Measurements from ENCODE around the gene CHRNG.

CHRNG gene

GRCh38 chr2:232506709-232507108, 32.8 kb upstream of the CHRNG start:
- DNase-seq (ENCODE audit: low read depth in 2 of 2): no peak

GRCh38 chr2:232508251-232508650, 31.2 kb upstream of the CHRNG start:
- DNase-seq (ENCODE audit: low read depth in 2 of 2): no peak

GRCh38 chr2:232511336-232511890, 28.1 kb upstream of the CHRNG start:
- DNase-seq (ENCODE audit: low read depth in 2 of 2): no peak

GRCh38 chr2:232512602-232513001, 26.9 kb upstream of the CHRNG start:
- DNase-seq (ENCODE audit: low read depth in 2 of 2): no peak

- DNase-seq (ENCODE audit: low read depth in 2 of 2): no peak
Observed at GRCh38 chr2:232513353-232513752, 26.1 kb upstream of the CHRNG start.

GRCh38 chr2:232515639-232516038, 23.9 kb upstream of the CHRNG start:
- DNase-seq (ENCODE audit: low read depth in 2 of 2): no peak

GRCh38 chr2:232516551-232516950, 22.9 kb upstream of the CHRNG start:
- no peak for DNase-seq (ENCODE audit: low read depth in 2 of 2)

GRCh38 chr2:232518844-232519243, 20.6 kb upstream of the CHRNG start:
- no peak for DNase-seq (ENCODE audit: low read depth in 2 of 2)

- DNase-seq (ENCODE audit: low read depth in 2 of 2): no peak
Observed at GRCh38 chr2:232519581-232520438, 19.7 kb upstream of the CHRNG start, which contains the start of gene PRSS56. Gene PRSS56, plus strand, starts transcription at chr2:232520388. Its CDS starts 211 bp downstream, at chr2:232520599.

- DNase-seq (ENCODE audit: low read depth in 2 of 2): no peak
Observed at GRCh38 chr2:232520489-232520888, 19.0 kb upstream of the CHRNG start.

- no peak for DNase-seq (ENCODE audit: low read depth in 2 of 2)
Observed at GRCh38 chr2:232521098-232521497, 18.4 kb upstream of the CHRNG start.

GRCh38 chr2:232521959-232522622, 17.4 kb upstream of the CHRNG start:
- DNase-seq (ENCODE audit: low read depth in 2 of 2): no peak

- DNase-seq (ENCODE audit: low read depth in 2 of 2): no peak
Observed at GRCh38 chr2:232522623-232523401, 16.7 kb upstream of the CHRNG start.

- DNase-seq (ENCODE audit: low read depth in 2 of 2): no peak
Observed at GRCh38 chr2:232523402-232523681, 16.1 kb upstream of the CHRNG start.

GRCh38 chr2:232523682-232524597, 15.6 kb upstream of the CHRNG start:
- DNase-seq (ENCODE audit: low read depth in 2 of 2): no peak

- no peak for DNase-seq (ENCODE audit: low read depth in 2 of 2)
Observed at GRCh38 chr2:232524771-232525170, 14.7 kb upstream of the CHRNG start.

- no peak for DNase-seq (ENCODE audit: low read depth in 2 of 2)
Observed at GRCh38 chr2:232525199-232525598, 14.3 kb upstream of the CHRNG start.

GRCh38 chr2:232525791-232526371, 13.6 kb upstream of the CHRNG start, which contains the start of gene CHRND:
Gene CHRND, plus strand, starts transcription at chr2:232526160. Its CDS starts 56 bp downstream, at chr2:232526216.
- no peak for DNase-seq (ENCODE audit: low read depth in 2 of 2)

GRCh38 chr2:232526372-232526941, 13.0 kb upstream of the CHRNG start:
- DNase-seq (ENCODE audit: low read depth in 2 of 2): no peak

GRCh38 chr2:232527905-232528470, 11.5 kb upstream of the CHRNG start:
- DNase-seq (ENCODE audit: low read depth in 2 of 2): no peak
